ENCODE results near the gene SMPX. TPM values are rescaled to one million over a fixed set of nuclear protein-coding genes. Genes with fewer than 3 reads are reported as not detected.

The SMPX gene
- total and polyA plus RNA-seq, 4 donors: 0.09 to 0.10 TPM; not detected in 2

DNA sequence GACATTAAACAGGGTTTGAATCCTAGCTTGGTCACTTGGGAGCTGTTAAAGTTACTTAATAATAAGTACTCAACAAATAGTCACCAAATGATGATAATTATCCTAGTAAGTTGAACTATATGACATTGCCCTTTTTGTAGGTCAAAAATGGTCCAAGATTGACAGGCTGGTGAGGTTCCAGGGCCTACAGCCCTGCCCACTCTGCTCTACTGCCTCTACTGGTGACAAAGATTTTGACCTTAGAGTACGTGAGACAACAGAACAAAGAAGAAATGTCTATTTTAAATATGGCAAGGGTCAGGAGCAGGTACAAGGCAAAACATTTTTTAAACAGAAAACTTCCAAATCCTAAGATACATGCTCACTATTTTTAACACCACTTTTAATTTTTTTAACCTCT lies 572 bp upstream of the SMPX start:
- Histone ChIP-seq H3K9ac (ENCODE audit: low read depth in 1 of 2, low read length in 2 of 2) (no peak overlapping the region), H3K27ac (ENCODE audit: low read depth in 1 of 2, low read length in 2 of 2) (no peak overlapping the region), H3K36me3 (ENCODE audit: control insufficient read depth in 4 of 4, insufficient read depth in 3 of 4, low read depth in 1 of 4, low read length in 3 of 4) (no peaks in the 10 kb centered on the region), H3K4me1 (ENCODE audit: control insufficient read depth in 4 of 4, insufficient read depth in 4 of 4, low read length in 3 of 4) (no peaks in the 10 kb centered on the region), H3K27me3 (ENCODE audit: control insufficient read depth in 4 of 4, insufficient read depth in 4 of 4, low read length in 3 of 4) (peaks cover 0 to 2% (median 0%) of the 10 kb centered on the region in 4 donors), H3K4me3 (ENCODE audit: low read depth in 1 of 3, low read length in 3 of 3) (no peak overlapping the region), H3K9me3 (ENCODE audit: control insufficient read depth in 4 of 4, low read length in 3 of 4) (no peaks in the 10 kb centered on the region)
- TF ChIP-seq FOXA2 (IDR thresholded peaks at IDR 0.05) (no peak), RAD21 (IDR thresholded peaks at IDR 0.05) (no peak), JUND (IDR thresholded peaks at IDR 0.05) (no peak), HNF4G (IDR thresholded peaks at IDR 0.05) (no peak), YY1 (IDR thresholded peaks at IDR 0.05) (no peak), NR2F2 (IDR thresholded peaks at IDR 0.05) (no peak), HNF4A (conservative IDR thresholded peaks at IDR 0.05) (no peak), TAF1 (conservative IDR thresholded peaks at IDR 0.05) (no peak), RXRA (IDR thresholded peaks at IDR 0.05) (no peak), FOXA1 (IDR thresholded peaks at IDR 0.05) (no peak)
- TF ChIP-seq, protein P1, sequence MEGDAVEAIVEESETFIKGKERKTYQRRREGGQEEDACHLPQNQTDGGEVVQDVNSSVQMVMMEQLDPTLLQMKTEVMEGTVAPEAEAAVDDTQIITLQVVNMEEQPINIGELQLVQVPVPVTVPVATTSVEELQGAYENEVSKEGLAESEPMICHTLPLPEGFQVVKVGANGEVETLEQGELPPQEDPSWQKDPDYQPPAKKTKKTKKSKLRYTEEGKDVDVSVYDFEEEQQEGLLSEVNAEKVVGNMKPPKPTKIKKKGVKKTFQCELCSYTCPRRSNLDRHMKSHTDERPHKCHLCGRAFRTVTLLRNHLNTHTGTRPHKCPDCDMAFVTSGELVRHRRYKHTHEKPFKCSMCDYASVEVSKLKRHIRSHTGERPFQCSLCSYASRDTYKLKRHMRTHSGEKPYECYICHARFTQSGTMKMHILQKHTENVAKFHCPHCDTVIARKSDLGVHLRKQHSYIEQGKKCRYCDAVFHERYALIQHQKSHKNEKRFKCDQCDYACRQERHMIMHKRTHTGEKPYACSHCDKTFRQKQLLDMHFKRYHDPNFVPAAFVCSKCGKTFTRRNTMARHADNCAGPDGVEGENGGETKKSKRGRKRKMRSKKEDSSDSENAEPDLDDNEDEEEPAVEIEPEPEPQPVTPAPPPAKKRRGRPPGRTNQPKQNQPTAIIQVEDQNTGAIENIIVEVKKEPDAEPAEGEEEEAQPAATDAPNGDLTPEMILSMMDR (IDR thresholded peaks at IDR 0.05; ENCODE audit: low read depth, low read length, missing input control): no peak
- TF ChIP-seq, protein P2, sequence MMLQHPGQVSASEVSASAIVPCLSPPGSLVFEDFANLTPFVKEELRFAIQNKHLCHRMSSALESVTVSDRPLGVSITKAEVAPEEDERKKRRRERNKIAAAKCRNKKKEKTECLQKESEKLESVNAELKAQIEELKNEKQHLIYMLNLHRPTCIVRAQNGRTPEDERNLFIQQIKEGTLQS (IDR thresholded peaks at IDR 0.05): no peak
- DNase-seq (ENCODE audit: low spot score): no peak
- WGBS: 78% methylated on average over 1 of the region's 1 CpG

GRCh38 chrX:21756785-21757529 lies 959 bp downstream of the SMPX start:
- Histone ChIP-seq H3K27ac (ENCODE audit: low read depth in 1 of 2, low read length in 2 of 2) (no peak overlapping the region), H3K9me3 (ENCODE audit: control insufficient read depth in 4 of 4, low read length in 3 of 4) (no peaks in the 10 kb centered on the region), H3K27me3 (ENCODE audit: control insufficient read depth in 4 of 4, insufficient read depth in 4 of 4, low read length in 3 of 4) (peaks cover 0 to 2% (median 0%) of the 10 kb centered on the region in 4 donors), H3K4me3 (ENCODE audit: low read depth in 1 of 3, low read length in 3 of 3) (no peak overlapping the region), H3K9ac (ENCODE audit: low read depth in 1 of 2, low read length in 2 of 2) (no peak overlapping the region), H3K36me3 (ENCODE audit: control insufficient read depth in 4 of 4, insufficient read depth in 3 of 4, low read depth in 1 of 4, low read length in 3 of 4) (no peaks in the 10 kb centered on the region), H3K4me1 (ENCODE audit: control insufficient read depth in 4 of 4, insufficient read depth in 4 of 4, low read length in 3 of 4) (no peaks in the 10 kb centered on the region)
- DNase-seq (ENCODE audit: low spot score): no peak
- WGBS: 55% methylated on average over 6 of the region's 6 CpGs
- TF ChIP-seq JUND (IDR thresholded peaks at IDR 0.05) (no peak), FOXA2 (IDR thresholded peaks at IDR 0.05) (no peak), GABPA (IDR thresholded peaks at IDR 0.05 in 1 of 2, conservative IDR thresholded peaks at IDR 0.05 in 1 of 2) (no peak), REST (IDR thresholded peaks at IDR 0.05) (no peak)
- TF ChIP-seq, protein P2 (IDR thresholded peaks at IDR 0.05): no peak

Measured in liver (tissue), 9 donors.